ENCODE measurements around the gene NAXE. TPM values are rescaled to one million over a fixed set of nuclear protein-coding genes. Genes with fewer than 3 reads are reported as not detected.

Gene NAXE
- total RNA-seq, 4 donors from 2014 or later = 45.8 to 61.1 (median 49.7) TPM

GRCh38 chr1:156596426-156596825 lies 4.8 kb downstream of the NAXE start:
- no peak for TF ChIP-seq CTCF (IDR thresholded peaks at IDR 0.05; ENCODE audit: low read depth)

GRCh38 chr1:156598125-156598524 lies 6.5 kb downstream of the NAXE start:
- TF ChIP-seq CTCF (IDR thresholded peaks at IDR 0.05; ENCODE audit: low read depth) = no peak

GRCh38 chr1:156598731-156599432 lies 7.3 kb downstream of the NAXE start:
- TF ChIP-seq CTCF (IDR thresholded peaks at IDR 0.05; ENCODE audit: low read depth) = no peak

GRCh38 chr1:156599811-156600210 lies 8.2 kb downstream of the NAXE start:
- TF ChIP-seq CTCF (IDR thresholded peaks at IDR 0.05; ENCODE audit: low read depth) = no peak

GRCh38 chr1:156600733-156601121 lies 9.2 kb downstream of the NAXE start:
- no peak for TF ChIP-seq CTCF (IDR thresholded peaks at IDR 0.05; ENCODE audit: low read depth)

- no peak for TF ChIP-seq CTCF (IDR thresholded peaks at IDR 0.05; ENCODE audit: low read depth)
These were observed 9.7 kb downstream of the NAXE start, which contains the start of gene GPATCH4 for GRCh38 chr1:156601122-156601830. Gene GPATCH4 (minus strand): TSS chr1:156601479.

GRCh38 chr1:156601892-156602291 lies 10.3 kb downstream of the NAXE start:
- no peak for TF ChIP-seq CTCF (IDR thresholded peaks at IDR 0.05; ENCODE audit: low read depth)

Data from subcutaneous adipose tissue (tissue), 4 donors.